ENCODE measurements around the gene SRA1. TPM values are rescaled to one million over a fixed set of nuclear protein-coding genes. Genes with fewer than 3 reads are reported as not detected.

The SRA1 gene
- polyA plus RNA-seq, 2 donors, result 23.1 to 23.7 TPM

GRCh38 chr5:140556438-140556837 lies 835 bp downstream of the SRA1 start:
- Histone ChIP-seq H3K4me1 (ENCODE audit: control insufficient read depth in 2 of 2, insufficient read depth in 2 of 2, low read length in 1 of 2) (peaks cover 0 to 3% of the 10 kb centered on the region in 2 donors), H3K27ac (ENCODE audit: low read depth in 2 of 2, low read length in 1 of 2) (no peak overlapping the region)
- WGBS, 2 donors, result 2 to 3% methylated on average over 6 of the region's 6 CpGs

DNA sequence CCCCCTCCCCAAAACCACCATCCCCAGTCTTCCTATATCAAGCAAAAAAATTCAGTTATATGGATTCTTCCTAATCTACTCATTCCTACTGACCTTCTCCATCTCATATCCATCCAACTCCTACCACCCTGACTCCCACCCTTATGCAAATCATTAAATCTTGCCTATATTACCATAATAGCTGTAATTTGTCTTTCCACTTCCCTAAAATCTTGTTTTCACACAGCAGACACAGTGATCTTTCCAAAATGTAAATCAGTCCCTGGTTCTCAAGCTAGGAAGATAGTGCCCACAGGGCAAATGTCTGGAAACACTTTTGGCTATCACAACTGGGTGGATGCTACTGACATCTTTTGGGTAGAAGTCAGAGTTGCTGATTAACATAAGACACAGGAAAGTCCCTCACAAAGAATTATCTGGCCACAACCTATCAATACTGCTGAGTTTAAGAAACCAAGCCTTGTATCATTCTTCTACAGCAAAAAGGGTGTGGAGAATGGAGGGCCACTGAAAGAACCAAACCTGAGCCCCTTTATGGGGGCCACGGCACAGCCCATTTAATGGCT lies 1.4 kb downstream of the SRA1 start:
- Histone ChIP-seq H3K27me3 (ENCODE audit: control insufficient read depth in 1 of 2, insufficient read depth in 2 of 2, low read length in 2 of 2) (no peaks in the 10 kb centered on the region), H3K36me3 (ENCODE audit: control insufficient read depth in 2 of 2, insufficient read depth in 2 of 2, low read length in 1 of 2) (peaks cover 4 to 11% of the 10 kb centered on the region in 2 donors), H3K4me1 (ENCODE audit: control insufficient read depth in 2 of 2, insufficient read depth in 2 of 2, low read length in 1 of 2) (peaks cover 0 to 3% of the 10 kb centered on the region in 2 donors), H3K27ac (ENCODE audit: low read depth in 2 of 2, low read length in 1 of 2) (no peak overlapping the region), H3K4me3 (ENCODE audit: low read depth in 1 of 2, low read length in 2 of 2) (peak overlapping the region in 1 of 2 donors; percentile 91), H3K9me3 (ENCODE audit: control insufficient read depth in 2 of 2, insufficient read depth in 1 of 2, low read depth in 1 of 2, low read length in 1 of 2) (no peaks in the 10 kb centered on the region)
- 80% methylated on average over 1 of the region's 1 CpG for WGBS, 2 donors

More at GRCh38 chr5:140556438-140556837, 835 bp downstream of the SRA1 start:
- H3K36me3 ChIP-seq (ENCODE audit: control insufficient read depth in 2 of 2, insufficient read depth in 2 of 2, low read length in 1 of 2), result peaks cover 6 to 10% of the 10 kb centered on the region in 2 donors
- H3K9me3 ChIP-seq (ENCODE audit: control insufficient read depth in 2 of 2, insufficient read depth in 1 of 2, low read depth in 1 of 2, low read length in 1 of 2), result no peaks in the 10 kb centered on the region
- H3K27me3 ChIP-seq (ENCODE audit: control insufficient read depth in 1 of 2, insufficient read depth in 2 of 2, low read length in 2 of 2), result no peaks in the 10 kb centered on the region
- peak overlapping the region in 1 of 2 donors; percentile 91 for H3K4me3 ChIP-seq (ENCODE audit: low read depth in 1 of 2, low read length in 2 of 2)

DNA sequence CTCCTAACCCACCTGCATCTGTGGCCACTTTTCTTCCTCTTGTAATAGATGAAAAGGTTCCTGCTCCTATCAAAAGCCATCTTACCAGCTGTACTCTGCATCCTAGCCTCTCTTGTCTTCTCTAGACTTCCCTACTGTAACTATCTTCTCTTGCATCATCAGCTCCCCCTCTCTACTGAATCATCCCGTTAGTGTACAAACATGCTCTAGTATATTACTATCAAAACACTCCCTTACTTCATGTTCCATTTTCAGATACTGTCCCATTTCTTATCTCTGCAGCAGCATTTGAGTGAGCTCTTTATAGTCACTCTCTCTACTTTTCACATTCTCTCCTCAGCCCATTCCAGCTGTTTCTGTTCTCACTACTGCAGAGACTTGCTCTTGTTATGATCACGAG lies 2.8 kb downstream of the SRA1 start:
- Histone ChIP-seq H3K9me3 (ENCODE audit: control insufficient read depth in 2 of 2, insufficient read depth in 1 of 2, low read depth in 1 of 2, low read length in 1 of 2) (no peaks in the 10 kb centered on the region), H3K4me1 (ENCODE audit: control insufficient read depth in 2 of 2, insufficient read depth in 2 of 2, low read length in 1 of 2) (peaks cover 3 to 4% of the 10 kb centered on the region in 2 donors), H3K27me3 (ENCODE audit: control insufficient read depth in 1 of 2, insufficient read depth in 2 of 2, low read length in 2 of 2) (no peaks in the 10 kb centered on the region), H3K4me3 (ENCODE audit: low read depth in 1 of 2, low read length in 2 of 2) (no peak overlapping the region), H3K27ac (ENCODE audit: low read depth in 2 of 2, low read length in 1 of 2) (no peak overlapping the region), H3K36me3 (ENCODE audit: control insufficient read depth in 2 of 2, insufficient read depth in 2 of 2, low read length in 1 of 2) (peaks cover 11% of the 10 kb centered on the region in 2 donors)
- WGBS, 2 donors, result 57 to 58% methylated on average over 2 of the region's 2 CpGs

GRCh38 chr5:140553657-140554056 lies 3.6 kb downstream of the SRA1 start:
- Histone ChIP-seq H3K27me3 (ENCODE audit: control insufficient read depth in 1 of 2, insufficient read depth in 2 of 2, low read length in 2 of 2) (no peaks in the 10 kb centered on the region), H3K27ac (ENCODE audit: low read depth in 2 of 2, low read length in 1 of 2) (no peak overlapping the region), H3K4me1 (ENCODE audit: control insufficient read depth in 2 of 2, insufficient read depth in 2 of 2, low read length in 1 of 2) (peaks cover 5 to 9% of the 10 kb centered on the region in 2 donors), H3K4me3 (ENCODE audit: low read depth in 1 of 2, low read length in 2 of 2) (no peak overlapping the region), H3K36me3 (ENCODE audit: control insufficient read depth in 2 of 2, insufficient read depth in 2 of 2, low read length in 1 of 2) (peaks cover 11% of the 10 kb centered on the region in 2 donors), H3K9me3 (ENCODE audit: control insufficient read depth in 2 of 2, insufficient read depth in 1 of 2, low read depth in 1 of 2, low read length in 1 of 2) (no peaks in the 10 kb centered on the region)
- WGBS, 2 donors, result 58 to 72% methylated on average over 2 of the region's 2 CpGs

DNA sequence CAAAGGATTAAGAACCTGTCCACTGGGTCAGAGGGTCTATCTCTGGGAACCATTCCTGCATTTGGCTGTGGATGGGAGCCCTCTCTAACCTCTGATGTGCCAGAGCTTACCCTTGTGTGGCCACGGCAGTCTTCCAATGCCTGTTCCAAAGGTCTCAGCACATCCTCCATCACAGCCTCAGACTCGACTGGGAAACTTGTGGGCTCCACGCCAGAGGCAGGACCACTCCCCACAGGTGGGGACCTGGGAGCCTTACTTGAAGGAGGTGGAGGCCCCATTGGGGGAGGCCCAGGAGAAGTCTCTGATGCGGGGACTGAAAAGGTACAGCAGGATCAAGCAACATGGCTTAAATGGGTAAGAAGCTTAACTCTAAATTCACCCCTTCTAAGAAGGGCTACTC lies 5.4 kb downstream of the SRA1 start:
- H3K27me3 ChIP-seq (ENCODE audit: control insufficient read depth in 1 of 2, insufficient read depth in 2 of 2, low read length in 2 of 2), result no peaks in the 10 kb centered on the region
- H3K4me3 ChIP-seq (ENCODE audit: low read depth in 1 of 2, low read length in 2 of 2), result no peak overlapping the region
- WGBS, 2 donors, result 86 to 87% methylated on average over 4 of the region's 4 CpGs
- no peak overlapping the region for H3K27ac ChIP-seq (ENCODE audit: low read depth in 2 of 2, low read length in 1 of 2)
- peaks cover 9 to 13% of the 10 kb centered on the region in 2 donors for H3K4me1 ChIP-seq (ENCODE audit: control insufficient read depth in 2 of 2, insufficient read depth in 2 of 2, low read length in 1 of 2)
- peaks cover 11% of the 10 kb centered on the region in 2 donors for H3K36me3 ChIP-seq (ENCODE audit: control insufficient read depth in 2 of 2, insufficient read depth in 2 of 2, low read length in 1 of 2)
- H3K9me3 ChIP-seq (ENCODE audit: control insufficient read depth in 2 of 2, insufficient read depth in 1 of 2, low read depth in 1 of 2, low read length in 1 of 2), result no peaks in the 10 kb centered on the region

- Histone ChIP-seq H3K27me3 (ENCODE audit: control insufficient read depth in 1 of 2, insufficient read depth in 2 of 2, low read length in 2 of 2) (no peaks in the 10 kb centered on the region), H3K36me3 (ENCODE audit: control insufficient read depth in 2 of 2, insufficient read depth in 2 of 2, low read length in 1 of 2) (peaks cover 11% of the 10 kb centered on the region in 2 donors), H3K9me3 (ENCODE audit: control insufficient read depth in 2 of 2, insufficient read depth in 1 of 2, low read depth in 1 of 2, low read length in 1 of 2) (no peaks in the 10 kb centered on the region), H3K4me1 (ENCODE audit: control insufficient read depth in 2 of 2, insufficient read depth in 2 of 2, low read length in 1 of 2) (peaks cover 12 to 16% of the 10 kb centered on the region in 2 donors), H3K27ac (ENCODE audit: low read depth in 2 of 2, low read length in 1 of 2) (peak overlapping the region in 1 of 2 donors; percentile 100), H3K4me3 (ENCODE audit: low read depth in 1 of 2, low read length in 2 of 2) (no peak overlapping the region)
- 87 to 93% methylated on average over 11 of the region's 11 CpGs for WGBS, 2 donors
Observed at GRCh38 chr5:140550147-140551079, 6.9 kb downstream of the SRA1 start.

- peak overlapping the region; percentile 99 to 100 for H3K27ac ChIP-seq (ENCODE audit: low read depth in 2 of 2, low read length in 1 of 2)
- H3K4me1 ChIP-seq (ENCODE audit: control insufficient read depth in 2 of 2, insufficient read depth in 2 of 2, low read length in 1 of 2), result peaks cover 12 to 16% of the 10 kb centered on the region in 2 donors
- no peaks in the 10 kb centered on the region for H3K9me3 ChIP-seq (ENCODE audit: control insufficient read depth in 2 of 2, insufficient read depth in 1 of 2, low read depth in 1 of 2, low read length in 1 of 2)
- H3K27me3 ChIP-seq (ENCODE audit: control insufficient read depth in 1 of 2, insufficient read depth in 2 of 2, low read length in 2 of 2), result no peaks in the 10 kb centered on the region
- peaks cover 11 to 14% of the 10 kb centered on the region in 2 donors for H3K36me3 ChIP-seq (ENCODE audit: control insufficient read depth in 2 of 2, insufficient read depth in 2 of 2, low read length in 1 of 2)
- no peak overlapping the region for H3K4me3 ChIP-seq (ENCODE audit: low read depth in 1 of 2, low read length in 2 of 2)
- 71 to 83% methylated on average over 3 of the region's 3 CpGs for WGBS, 2 donors
Observed at GRCh38 chr5:140549237-140550144, 7.8 kb downstream of the SRA1 start.

GRCh38 chr5:140548791-140549190 lies 8.5 kb downstream of the SRA1 start:
- Histone ChIP-seq H3K4me3 (ENCODE audit: low read depth in 1 of 2, low read length in 2 of 2) (no peak overlapping the region), H3K36me3 (ENCODE audit: control insufficient read depth in 2 of 2, insufficient read depth in 2 of 2, low read length in 1 of 2) (peaks cover 11 to 14% of the 10 kb centered on the region in 2 donors), H3K4me1 (ENCODE audit: control insufficient read depth in 2 of 2, insufficient read depth in 2 of 2, low read length in 1 of 2) (peaks cover 12 to 16% of the 10 kb centered on the region in 2 donors), H3K27ac (ENCODE audit: low read depth in 2 of 2, low read length in 1 of 2) (peak overlapping the region; percentile 99 to 100), H3K27me3 (ENCODE audit: control insufficient read depth in 1 of 2, insufficient read depth in 2 of 2, low read length in 2 of 2) (no peaks in the 10 kb centered on the region), H3K9me3 (ENCODE audit: control insufficient read depth in 2 of 2, insufficient read depth in 1 of 2, low read depth in 1 of 2, low read length in 1 of 2) (no peaks in the 10 kb centered on the region)
- WGBS, 2 donors, result 88 to 89% methylated on average over 7 of the region's 7 CpGs

DNA sequence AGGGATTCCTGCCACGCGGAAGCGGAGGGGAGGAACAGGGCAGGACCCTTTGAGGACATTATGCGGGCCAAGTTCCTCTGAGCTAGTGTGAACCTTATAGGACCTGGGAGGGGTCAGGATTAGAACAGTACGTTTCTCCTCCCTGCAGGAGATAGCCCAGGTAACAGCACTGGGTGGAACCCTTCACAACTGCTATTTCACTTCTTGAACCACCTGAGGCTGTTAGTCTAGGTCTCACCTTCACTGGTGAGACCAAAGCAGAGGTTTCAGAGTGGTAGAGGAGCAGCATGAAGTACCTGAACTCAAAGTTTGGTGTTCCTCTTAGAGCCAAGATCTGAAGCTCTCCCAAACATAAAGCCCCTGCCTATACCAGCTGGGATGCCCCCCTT lies 9.0 kb downstream of the SRA1 start:
- Histone ChIP-seq H3K9me3 (ENCODE audit: control insufficient read depth in 2 of 2, insufficient read depth in 1 of 2, low read depth in 1 of 2, low read length in 1 of 2) (no peaks in the 10 kb centered on the region), H3K4me1 (ENCODE audit: control insufficient read depth in 2 of 2, insufficient read depth in 2 of 2, low read length in 1 of 2) (peaks cover 12 to 16% of the 10 kb centered on the region in 2 donors), H3K4me3 (ENCODE audit: low read depth in 1 of 2, low read length in 2 of 2) (peak overlapping the region; percentile 50 to 61), H3K27me3 (ENCODE audit: control insufficient read depth in 1 of 2, insufficient read depth in 2 of 2, low read length in 2 of 2) (no peaks in the 10 kb centered on the region), H3K27ac (ENCODE audit: low read depth in 2 of 2, low read length in 1 of 2) (peak overlapping the region; percentile 99 to 100), H3K36me3 (ENCODE audit: control insufficient read depth in 2 of 2, insufficient read depth in 2 of 2, low read length in 1 of 2) (peaks cover 11 to 14% of the 10 kb centered on the region in 2 donors)
- WGBS, 2 donors, result 3 to 10% methylated on average over 5 of the region's 5 CpGs
